Left kidney (tissue), 2 donors: ENCODE measurements around the gene LOX. TPM values are rescaled to one million over a fixed set of nuclear protein-coding genes. Genes with fewer than 3 reads are reported as not detected.

Source experiments
- DNase-seq: peaks from one replicate; pipeline ENCODE4 v3.0.0-alpha.2; 2013
- polyA plus RNA-seq: library from polyadenylated mRNA; unstranded; fragments of 120-200 nt; gene quantifications from one replicate; pipeline ENCODE4 v1.2.1, GENCODE V29; 2013; ENCODE audit not compliant: insufficient read length

LOX gene
- polyA plus RNA-seq, 1 donor, result 40.5 TPM

DNA sequence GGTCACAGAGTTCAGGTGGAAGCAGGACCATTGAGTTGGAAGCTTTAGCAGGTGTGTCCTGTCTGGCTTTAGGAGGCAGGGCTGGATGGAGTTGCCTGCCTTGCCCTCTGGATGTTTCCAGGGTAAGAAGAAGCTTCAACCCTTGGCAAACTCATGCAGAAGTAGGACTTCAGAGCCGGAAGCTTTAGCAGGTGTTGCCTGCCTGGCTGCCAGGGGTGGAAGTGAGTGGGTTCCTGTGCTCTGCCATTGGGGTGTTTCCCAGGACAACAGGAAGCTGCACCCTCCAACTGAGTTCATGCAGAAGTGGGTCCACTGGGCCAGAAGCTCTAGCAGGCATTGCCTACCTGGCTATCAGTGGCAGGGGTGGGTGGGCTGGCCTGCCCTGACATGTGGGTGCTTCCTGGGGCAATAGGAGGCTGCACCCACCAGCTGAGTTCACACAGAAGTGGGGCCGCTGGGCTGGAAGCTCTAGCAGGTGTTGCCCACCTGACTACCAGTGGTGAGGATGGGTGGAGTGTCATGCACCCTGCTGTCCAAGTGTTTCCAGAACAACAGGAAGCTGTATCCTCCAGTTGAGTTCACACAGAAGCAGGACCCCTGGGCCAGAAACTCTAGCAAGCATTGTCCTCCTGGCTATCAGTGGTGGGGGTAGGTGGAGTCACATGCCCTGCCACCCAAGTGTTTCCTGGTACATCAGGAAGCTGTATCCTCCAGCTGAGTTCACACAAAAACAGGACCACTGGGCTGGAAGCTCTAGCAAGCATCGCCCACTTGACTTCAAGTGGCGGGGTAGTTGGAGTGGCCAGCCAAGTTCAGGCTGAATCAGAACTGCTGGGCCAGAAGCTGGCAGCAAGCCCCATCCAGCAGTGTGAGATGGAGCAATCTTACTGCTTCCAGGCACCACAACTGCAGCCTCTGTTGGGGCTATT, 24.6 kb downstream of the LOX start:
- no peak for DNase-seq

DNA sequence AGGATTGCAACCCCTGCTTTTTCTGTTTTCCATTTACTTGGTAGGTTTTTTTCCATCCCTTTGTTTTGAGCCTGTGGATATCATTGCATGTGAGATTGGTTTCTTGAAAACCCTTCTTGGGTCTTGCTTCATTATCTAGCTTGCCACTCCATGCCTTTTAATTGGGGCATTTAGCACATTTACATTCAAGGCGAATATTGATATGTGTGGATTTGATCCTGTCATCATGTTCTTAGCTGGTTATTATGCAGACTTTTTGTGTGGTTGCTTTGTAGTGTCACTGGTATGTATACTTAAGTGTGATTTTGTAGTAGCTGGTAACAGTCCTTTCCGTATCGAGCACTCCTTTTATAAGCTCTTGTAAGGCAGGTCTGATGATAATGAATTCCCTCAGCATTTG, 26.5 kb downstream of the LOX start:
- no peak for DNase-seq

DNA sequence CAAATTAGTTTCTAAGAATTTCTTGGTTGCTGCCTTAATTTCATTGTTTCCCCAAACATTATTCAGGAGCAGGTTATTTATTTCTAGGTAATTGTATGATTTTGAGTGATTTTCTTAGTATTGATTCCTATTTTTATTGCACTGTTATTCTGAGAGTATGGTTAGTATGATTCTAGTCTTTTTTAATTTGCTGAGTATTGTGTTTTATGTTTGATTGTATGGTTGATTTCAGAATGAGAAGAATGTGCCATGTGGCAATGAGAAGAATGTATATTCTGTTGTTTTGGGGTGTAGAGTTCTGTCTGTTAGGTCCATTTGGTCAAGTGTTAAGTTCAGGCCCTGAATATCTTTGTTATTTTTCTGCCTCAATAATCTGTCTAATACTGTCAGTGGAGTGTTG, 27.1 kb downstream of the LOX start:
- DNase-seq, result no peak

DNA sequence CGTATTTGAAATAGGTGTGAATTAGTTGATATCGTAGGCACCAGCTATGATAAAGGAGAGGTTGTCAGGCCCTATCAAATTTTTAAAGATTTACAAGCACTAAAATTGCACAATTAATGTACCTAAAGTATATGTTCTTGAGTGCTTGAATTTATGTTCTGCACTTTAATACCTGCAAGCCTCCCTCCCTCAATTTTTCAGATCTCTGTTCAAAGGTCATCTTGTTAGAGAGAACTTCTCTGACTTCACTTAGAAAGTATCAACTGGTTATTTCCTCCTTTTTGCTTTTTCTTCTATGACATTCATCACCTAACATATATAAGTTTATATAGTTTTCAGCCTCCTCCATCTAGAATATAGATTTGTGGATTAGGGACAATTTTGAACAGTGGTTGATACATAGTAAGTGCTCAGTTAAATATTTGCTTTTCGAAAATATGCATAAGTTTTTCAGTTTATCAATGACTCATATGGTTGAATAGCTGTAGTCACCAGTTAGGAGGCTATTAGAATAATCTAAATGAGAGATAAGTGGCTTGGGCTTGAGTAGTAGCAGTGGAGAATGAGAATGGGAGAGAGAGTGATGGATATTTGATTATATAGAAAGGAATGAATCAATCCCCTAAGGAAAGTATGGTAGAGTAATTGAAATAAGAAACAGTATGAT, 37.3 kb downstream of the LOX start:
- DNase-seq, result no peak

DNA sequence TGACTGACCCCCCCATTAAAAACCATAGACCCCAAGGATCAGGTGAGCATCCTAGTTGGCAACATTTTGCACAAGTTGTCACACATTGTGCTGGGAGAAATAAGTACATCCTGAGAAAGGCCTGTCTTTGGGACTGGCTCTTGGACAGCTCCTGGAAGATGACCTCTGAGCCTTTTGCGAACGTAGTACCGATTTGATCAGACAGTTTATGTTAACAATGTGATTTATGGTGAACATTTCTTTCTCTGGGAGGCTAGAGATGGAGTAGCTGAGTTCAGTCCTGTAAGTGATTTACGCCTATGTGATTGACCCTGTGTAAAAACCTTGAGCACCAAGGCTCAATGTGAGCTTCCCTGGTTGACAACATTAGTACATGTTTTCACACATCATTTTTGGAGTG, 41.7 kb downstream of the LOX start:
- no peak for DNase-seq

DNA sequence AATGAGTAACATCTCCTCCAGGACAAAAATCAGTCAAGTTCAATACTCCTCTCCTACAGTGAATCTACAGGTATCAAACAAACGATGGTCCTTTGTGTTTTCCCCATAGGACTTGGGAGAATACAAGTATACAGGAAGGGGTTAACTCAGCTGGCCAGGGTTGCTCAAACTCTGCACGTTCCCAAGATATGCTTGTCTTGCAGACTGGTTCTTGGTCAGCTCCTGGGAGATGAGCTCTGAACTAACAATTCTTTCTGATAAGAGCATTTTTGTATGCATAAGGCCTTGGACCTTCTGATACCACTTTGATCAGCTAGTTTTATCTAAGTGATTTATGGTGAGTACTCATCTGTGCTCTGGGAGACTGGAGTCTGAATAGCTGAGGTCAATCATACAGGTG, 42.1 kb downstream of the LOX start:
- DNase-seq, result no peak

DNA sequence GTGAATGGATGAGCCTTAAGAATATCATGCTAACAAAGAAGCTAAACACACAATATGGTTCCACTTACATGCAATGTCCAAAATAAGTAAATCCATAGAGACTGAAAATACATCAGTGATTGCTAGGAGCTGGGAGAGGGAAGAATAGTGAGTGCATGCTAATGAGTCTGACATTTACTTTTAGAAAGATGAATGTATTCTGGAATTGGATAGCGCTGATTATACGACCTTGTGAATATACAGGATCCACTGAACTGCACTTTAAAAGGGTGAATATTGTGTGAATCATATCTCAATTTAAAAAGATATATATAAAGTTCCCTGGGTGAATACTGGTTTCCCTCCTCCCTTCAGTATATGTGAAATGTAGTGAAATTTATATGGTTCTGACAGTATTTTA, 46.2 kb downstream of the LOX start:
- DNase-seq, result no peak

DNA sequence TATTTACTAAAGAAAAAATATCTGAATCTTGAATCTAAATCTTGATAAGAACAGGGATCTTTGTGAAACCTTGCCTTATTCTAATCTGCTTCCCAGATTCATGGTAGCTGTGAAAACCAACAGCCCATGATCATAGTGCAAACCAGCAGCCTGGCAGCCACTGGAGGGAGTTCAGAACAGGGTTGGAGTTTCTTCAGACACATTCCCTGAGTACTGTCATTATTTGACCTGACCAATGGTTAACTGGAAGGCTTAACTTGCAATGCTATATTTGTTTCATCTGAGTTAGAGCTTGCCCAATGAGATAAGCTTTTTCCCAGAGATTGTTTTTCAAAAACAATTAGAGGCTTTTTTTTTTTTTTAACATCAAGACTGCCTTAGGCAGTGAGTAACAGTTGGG, 47.8 kb downstream of the LOX start:
- DNase-seq, result no peak

DNA sequence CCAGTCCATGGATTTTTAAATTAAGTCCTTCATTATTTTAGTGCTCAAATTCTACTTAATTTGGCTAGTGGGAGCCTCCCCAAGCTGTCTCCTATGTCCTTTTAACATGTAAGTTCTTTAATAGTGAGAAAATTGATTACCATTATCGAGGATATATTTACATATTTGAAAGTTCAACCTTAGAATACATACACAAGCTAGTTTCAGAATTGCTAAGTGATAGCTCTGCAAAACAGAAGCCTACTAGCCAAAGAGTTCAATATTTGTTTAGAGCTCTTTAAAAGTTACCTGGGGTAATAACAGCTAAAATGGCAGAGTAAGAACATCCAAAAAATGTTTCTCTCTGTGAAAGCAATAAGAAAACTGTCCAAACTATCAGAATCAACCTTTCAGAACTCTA, 48.2 kb downstream of the LOX start:
- no peak for DNase-seq

DNA sequence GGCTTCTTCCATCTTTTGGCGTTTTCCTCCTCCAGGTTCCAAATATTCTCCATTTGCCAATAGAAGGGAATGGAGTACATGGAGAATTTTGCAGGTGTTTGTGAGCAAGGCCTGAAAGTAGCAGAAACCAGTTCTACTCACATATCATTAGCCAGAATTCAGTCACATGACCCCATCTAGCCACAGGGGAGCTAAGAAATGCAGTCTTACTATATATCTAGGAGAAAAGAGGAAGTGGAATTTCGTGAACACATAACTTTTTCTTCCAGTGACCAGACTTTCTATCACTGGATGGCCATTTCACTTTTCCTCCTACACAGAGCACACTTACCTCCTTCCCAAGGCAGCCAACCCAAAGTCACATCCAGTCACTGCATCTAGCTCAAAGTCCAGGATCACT, 55.1 kb downstream of the LOX start:
- no peak for DNase-seq

DNA sequence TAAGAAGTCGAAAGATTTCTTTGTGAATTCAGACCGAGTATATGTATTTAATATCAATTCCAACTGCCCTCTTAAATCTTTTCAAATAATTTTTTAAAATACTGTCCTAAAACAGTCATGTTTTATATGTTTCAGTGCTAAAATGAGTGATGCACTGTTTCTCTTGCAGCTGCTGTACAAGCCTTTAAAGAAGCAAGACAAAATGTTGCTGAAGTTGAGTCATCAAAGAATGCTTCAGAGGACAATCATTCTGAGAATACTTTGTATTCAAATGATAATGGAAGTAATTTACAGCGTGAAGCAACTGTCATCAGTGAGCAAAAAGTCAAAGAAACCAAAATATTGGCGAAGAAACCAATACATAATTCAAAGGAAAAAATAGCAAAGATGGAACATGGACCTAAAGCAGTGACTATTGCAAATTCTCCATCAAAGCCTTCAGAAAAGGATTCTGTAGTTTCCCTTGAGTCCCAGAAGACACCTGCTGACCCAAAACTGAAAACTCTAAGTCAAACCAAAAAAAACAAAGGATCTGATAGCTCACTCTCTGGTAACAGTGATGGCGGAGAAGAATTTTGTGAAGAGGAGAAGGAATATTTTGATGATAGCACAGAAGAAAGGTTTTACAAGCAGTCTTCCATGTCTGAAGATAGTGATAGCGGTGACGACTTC, 58.0 kb downstream of the LOX start:
- no peak for DNase-seq

DNA sequence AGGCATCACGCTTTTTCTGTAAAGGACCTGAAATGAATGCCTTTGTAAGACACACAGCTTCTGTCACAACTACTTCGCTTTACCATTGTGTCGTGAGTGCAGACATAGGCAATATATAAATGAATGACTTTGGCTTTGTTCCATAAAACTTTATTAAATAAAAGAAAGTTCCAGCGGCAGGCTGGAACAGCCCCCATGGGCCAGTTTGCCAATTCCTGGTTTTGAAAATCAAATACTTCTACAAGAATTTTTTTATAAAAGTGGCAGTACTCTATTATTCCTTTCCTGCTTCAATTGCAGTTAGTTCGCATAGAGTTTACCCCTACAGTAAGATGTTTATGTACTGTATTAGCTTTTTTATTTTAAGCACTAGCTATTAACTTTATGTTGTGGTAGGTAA, 62.6 kb downstream of the LOX start:
- DNase-seq, result no peak

DNA sequence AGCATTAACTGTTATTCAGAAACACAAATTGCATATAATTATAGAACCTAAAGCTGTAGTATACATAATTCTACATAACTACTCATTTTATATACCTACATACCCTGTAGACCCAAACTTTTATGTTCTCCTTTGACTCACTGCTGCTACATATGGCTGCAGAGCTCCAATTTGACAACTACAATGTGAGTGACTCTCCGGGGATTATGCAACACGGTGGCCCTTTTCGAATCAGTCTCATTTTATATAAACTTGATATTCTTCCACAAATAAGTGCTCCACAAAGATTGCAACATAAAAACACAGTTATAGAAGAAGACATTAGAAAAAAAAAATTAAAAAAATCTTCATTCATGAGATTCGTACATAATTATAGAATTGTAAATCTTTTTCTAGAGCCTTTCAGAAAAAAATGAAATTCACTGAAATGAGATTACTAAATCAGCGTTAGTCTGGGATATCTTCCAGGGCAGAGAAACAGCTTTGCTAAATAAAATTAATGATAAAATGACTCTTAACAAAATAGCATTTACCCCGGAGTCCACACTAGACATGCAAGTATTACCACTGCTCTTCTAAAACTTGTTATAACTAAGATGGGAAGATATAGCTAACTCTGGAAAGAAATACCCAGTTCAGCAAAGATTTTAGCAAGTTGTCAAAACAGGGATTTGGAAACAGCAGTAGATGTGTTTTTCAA, 63.7 kb downstream of the LOX start:
- DNase-seq, result no peak

Other genes starting within 250 kb of the LOX start
- gene FTMT, start 226.4 kb downstream of the LOX start, polyA plus RNA-seq, result not detected
- 22.8 TPM for gene SRFBP1, start 116.3 kb downstream of the LOX start, polyA plus RNA-seq
- gene ZNF474, start 51.3 kb upstream of the LOX start, polyA plus RNA-seq, result 0.88 TPM
- gene SNCAIP, start 234.0 kb upstream of the LOX start, polyA plus RNA-seq, result 26.1 TPM